ENCODE measurements around the gene DPP7.
"Not testable (repeated sequence)": the region's sequence is repeated elsewhere in the genome, so short reads cannot be mapped to it uniquely, and the experiment has no call there.

The DPP7 gene

GRCh38 chr9:137130176-137130755, 15.7 kb upstream of the DPP7 start:
- no peak for DNase-seq (ENCODE audit: low read depth in 2 of 3, low spot score in 2 of 3)

GRCh38 chr9:137129456-137130175, 15.1 kb upstream of the DPP7 start:
- peak; percentile 69 to 84 (median 76) for DNase-seq (ENCODE audit: low read depth in 2 of 3, low spot score in 2 of 3)

GRCh38 chr9:137128862-137129455, 14.4 kb upstream of the DPP7 start:
- no peak for DNase-seq (ENCODE audit: low read depth in 2 of 3, low spot score in 2 of 3)

GRCh38 chr9:137128158-137128861, 13.8 kb upstream of the DPP7 start:
- no peak for DNase-seq (ENCODE audit: low read depth in 2 of 3, low spot score in 2 of 3)

GRCh38 chr9:137127301-137128157, 13.0 kb upstream of the DPP7 start:
- DNase-seq (ENCODE audit: low read depth in 2 of 3, low spot score in 2 of 3) = no peak

GRCh38 chr9:137126786-137127185, 12.3 kb upstream of the DPP7 start:
- DNase-seq (ENCODE audit: low read depth in 2 of 3, low spot score in 2 of 3) = no peak

GRCh38 chr9:137123952-137124462, 9.5 kb upstream of the DPP7 start:
- DNase-seq (ENCODE audit: low read depth in 2 of 3, low spot score in 2 of 3) = not testable (repeated sequence)

GRCh38 chr9:137123468-137123837, 8.9 kb upstream of the DPP7 start:
- no peak for DNase-seq (ENCODE audit: low read depth in 2 of 3, low spot score in 2 of 3)

- not testable (repeated sequence) for DNase-seq (ENCODE audit: low read depth in 2 of 3, low spot score in 2 of 3)
These were observed 8.4 kb upstream of the DPP7 start for GRCh38 chr9:137122796-137123467.

GRCh38 chr9:137121927-137122795, 7.6 kb upstream of the DPP7 start:
- not testable (repeated sequence) for DNase-seq (ENCODE audit: low read depth in 2 of 3, low spot score in 2 of 3)

- DNase-seq (ENCODE audit: low read depth in 2 of 3, low spot score in 2 of 3) = not testable (repeated sequence)
These were observed 3.6 kb upstream of the DPP7 start for GRCh38 chr9:137118092-137118603.

GRCh38 chr9:137117269-137117731, 2.8 kb upstream of the DPP7 start:
- no peak for DNase-seq (ENCODE audit: low read depth in 2 of 3, low spot score in 2 of 3)

- DNase-seq (ENCODE audit: low read depth in 2 of 3, low spot score in 2 of 3) = no peak
These were observed 2.2 kb upstream of the DPP7 start for GRCh38 chr9:137116728-137117127.

- no peak for DNase-seq (ENCODE audit: low read depth in 2 of 3, low spot score in 2 of 3)
These were observed 1.5 kb upstream of the DPP7 start for GRCh38 chr9:137116027-137116507.

- DNase-seq (ENCODE audit: low read depth in 2 of 3, low spot score in 2 of 3) = no peak
These were observed 977 bp upstream of the DPP7 start for GRCh38 chr9:137115394-137116026.

GRCh38 chr9:137114220-137114612, 317 bp downstream of the DPP7 start:
- DNase-seq (ENCODE audit: low read depth in 2 of 3, low spot score in 2 of 3) = no peak

GRCh38 chr9:137113385-137114159, 961 bp downstream of the DPP7 start:
- no peak for DNase-seq (ENCODE audit: low read depth in 2 of 3, low spot score in 2 of 3)
